Activated CD8-positive, alpha-beta memory T cell treated with anti-CD3 and anti-CD28 coated beads for 36 hours (primary cell): ENCODE data around the gene ERN2. TPM values are rescaled to one million over a fixed set of nuclear protein-coding genes. Genes with fewer than 3 reads are reported as not detected.

Source experiments
- CTCF ChIA-PET: fragments of 350-600 bp; sonication (Branson Sonifier 250); formaldehyde crosslinking; loops from one replicate; lab custom pipeline; 2021; ENCODE audit warnings: antibody characterized with exemption; lab: Charles Lee
- POLR2A ChIA-PET: fragments of 350-600 bp; sonication (Branson Sonifier 250); formaldehyde crosslinking; loops from one replicate; lab custom pipeline; 2021; ENCODE audit warnings: antibody characterized with exemption; lab: Charles Lee
- total RNA-seq, 2 experiments: library from RNA; stranded (reverse); gene quantifications; one replicate each; pipeline ENCODE4 v1.2.3, GENCODE V29; 2021

Gene ERN2
- total RNA-seq, 2 experiments from 2014 or later = not detected

DNA sequence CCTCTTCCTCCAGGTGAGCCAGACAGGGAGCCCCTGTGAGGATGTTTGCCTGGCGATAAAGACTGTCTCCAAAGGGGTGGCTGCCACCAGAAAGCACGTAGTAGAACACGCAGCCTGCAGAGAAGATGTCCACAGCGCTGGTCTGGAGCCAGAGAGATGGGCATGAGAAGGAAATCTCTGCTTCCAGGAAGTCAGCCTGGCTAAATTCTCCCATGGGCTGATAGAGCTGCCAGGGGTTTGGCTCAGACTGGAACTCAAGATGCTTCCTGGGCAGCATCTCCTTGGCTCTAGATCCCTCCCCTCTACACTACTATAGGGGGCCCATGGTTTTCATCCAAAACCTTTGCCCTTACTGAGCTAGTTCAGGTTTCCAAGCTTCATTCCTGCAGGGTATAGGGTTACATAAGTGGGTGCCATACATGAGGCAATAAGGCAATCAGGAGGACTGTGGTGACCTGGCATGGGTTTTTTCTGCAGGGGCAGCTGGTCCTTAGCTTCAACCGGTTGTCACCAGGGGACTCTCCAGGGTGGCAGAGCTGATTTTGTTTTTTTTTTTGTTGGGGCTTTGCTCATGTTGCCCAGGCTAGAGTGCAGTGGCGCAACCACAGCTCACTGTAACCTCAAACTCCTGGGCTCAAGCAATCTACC is 20.7 kb downstream of the ERN2 start:
- POLR2A ChIA-PET = no interaction called here
- CTCF ChIA-PET = no interaction called here

DNA sequence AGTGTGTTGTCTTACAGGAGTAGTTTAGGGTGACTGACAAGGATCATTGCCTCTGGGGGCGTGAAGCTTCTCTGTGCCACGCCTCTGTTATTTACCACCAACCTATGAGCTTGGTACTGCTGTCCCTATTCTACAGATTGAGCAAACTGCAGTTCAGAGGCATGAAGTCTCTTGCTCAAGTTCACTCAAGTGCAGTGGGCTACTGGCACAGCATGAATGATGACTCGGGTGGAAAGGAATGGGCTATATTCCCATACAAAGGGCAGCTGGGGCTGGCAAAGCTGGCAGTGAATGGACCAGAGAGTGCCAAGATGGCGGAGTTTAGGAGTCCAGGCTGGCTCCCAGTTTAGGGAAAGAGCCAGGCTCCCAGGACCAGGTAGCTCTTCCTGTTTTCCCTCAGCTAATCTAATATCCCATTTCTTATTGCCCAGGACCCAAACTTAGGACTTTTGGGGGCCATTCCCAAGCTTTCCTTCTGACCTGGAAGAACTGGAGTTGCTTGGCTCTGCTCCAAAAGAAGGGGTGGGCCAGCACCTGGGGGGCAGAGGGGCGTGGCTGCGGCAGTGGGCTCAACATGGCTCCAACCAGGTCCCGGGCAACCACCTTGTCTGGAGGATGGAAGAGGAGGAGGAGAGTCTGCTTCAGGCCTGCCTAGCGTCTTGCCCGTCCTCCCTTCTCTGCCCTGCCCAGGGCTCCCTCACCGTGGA is 21.4 kb downstream of the ERN2 start:
- ChIA-PET CTCF (no interaction called here), POLR2A (no interaction called here)

DNA sequence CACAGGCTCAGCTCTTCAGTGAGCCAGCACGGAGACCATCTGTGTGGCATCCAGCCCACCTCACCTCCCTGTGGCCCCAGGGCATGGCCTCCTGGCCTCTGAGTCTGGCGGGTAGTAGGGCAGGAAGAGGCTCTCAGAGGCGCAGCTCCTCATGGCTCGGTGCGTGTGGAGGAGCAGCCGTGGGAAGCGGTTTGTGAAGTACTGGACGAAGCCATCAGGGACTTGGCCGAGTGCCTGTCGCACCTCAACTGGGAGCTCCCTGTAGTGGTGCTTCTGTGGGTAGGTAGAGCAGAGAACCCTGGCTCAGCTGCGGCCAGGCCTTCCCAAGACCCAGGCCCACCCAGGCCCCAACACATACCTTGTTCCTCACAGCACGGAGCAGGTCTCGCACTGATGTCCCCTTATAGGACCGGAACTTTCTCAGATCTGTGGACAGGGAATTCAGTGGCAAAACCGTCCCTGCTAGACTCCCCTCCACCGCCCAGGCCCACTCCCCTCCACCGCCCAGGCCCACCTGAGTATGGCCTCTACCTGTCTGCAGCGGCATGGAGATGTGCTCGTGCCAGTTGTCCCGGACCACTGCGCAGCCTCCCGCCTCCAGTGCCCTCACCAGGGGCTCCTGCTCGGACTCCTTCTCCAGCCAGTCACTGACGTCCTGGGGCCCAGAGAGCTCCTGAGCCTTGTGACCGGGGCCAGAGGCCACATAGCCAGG is 22.1 kb downstream of the ERN2 start:
- POLR2A ChIA-PET = no interaction called here
- CTCF ChIA-PET = no interaction called here

DNA sequence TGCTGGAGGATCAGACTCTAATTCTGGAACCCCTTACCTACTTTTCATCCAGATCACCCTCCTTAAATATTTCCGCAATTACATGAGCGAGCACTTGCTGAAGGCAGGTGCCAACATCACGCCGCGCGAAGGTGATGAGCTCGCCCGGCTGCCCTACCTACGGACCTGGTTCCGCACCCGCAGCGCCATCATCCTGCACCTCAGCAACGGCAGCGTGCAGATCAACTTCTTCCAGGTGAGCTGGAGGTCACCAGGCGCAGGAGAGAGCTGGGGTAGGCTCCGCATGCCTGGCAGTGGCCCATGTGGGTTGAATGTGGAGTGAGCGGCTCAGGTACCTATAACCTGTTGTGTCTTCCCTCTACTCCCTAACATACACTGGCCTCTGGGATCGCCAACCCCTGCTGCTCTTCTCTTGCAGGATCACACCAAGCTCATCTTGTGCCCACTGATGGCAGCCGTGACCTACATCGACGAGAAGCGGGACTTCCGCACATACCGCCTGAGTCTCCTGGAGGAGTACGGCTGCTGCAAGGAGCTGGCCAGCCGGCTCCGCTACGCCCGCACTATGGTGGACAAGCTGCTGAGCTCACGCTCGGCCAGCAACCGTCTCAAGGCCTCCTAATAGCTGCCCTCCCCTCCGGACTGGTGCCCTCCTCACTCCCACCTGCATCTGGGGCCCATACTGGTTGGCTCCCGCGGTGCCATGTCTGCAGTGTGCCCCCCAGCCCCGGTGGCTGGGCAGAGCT is 23.4 kb downstream of the ERN2 start:
- ChIA-PET POLR2A (no interaction called here), CTCF (no interaction called here)

DNA sequence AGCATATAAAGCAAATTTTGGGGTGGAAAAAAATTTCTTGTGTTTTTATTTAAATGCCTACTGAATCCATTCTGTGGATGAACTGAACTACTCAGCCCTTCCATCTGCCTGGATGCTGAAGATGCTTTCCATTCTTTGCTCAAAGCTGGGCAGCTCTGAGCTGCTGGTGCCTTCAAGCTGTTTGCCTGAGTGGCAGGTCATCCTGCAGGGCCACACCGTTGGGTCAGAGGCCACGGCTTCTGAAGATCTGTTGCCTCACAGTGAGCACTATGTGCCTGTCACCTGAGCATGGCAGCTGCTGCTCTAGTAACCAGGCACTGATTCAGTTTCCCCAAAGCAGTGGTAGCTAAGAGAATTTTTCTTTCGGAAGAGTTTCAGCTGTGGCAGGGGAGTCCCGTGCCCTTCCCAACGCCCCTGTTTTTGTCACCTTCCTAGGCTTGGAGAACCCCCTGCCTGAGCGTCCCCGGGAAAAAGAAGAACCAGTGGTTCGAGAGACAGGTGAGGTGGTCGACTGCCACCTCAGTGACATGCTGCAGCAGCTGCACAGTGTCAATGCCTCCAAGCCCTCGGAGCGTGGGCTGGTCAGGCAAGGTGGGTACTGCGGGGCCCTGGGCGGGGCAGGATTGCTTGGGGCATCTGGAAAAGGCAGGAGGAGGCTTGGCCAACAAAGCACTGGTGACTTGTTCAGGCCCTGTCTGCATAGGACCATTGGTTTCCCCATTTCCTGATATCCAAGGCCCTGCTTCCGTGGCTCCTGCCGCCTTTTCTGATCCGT is 25.8 kb downstream of the ERN2 start:
- CTCF ChIA-PET = no interaction called here
- POLR2A ChIA-PET = no interaction called here

DNA sequence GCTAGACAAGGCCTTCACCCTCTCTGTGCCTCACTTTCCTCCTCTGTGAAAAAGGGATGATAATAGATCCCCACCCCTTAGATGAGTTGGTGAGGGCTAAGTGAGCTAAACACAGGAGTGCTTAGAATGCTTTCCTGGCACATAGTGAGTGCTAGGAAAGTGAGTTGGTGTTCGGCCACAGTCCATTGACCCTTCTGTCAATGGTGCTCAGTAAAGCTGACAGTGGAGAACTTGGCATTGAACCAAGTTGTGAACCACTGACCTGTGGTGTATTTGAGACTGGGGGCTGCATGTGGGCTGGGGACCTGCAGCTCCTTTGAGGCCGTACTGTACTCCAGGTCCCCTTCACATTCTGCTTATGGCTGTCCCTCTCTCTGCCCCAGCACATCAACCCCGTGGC is 29.5 kb downstream of the ERN2 start:
- CTCF ChIA-PET = no interaction called here
- POLR2A ChIA-PET = no interaction called here

DNA sequence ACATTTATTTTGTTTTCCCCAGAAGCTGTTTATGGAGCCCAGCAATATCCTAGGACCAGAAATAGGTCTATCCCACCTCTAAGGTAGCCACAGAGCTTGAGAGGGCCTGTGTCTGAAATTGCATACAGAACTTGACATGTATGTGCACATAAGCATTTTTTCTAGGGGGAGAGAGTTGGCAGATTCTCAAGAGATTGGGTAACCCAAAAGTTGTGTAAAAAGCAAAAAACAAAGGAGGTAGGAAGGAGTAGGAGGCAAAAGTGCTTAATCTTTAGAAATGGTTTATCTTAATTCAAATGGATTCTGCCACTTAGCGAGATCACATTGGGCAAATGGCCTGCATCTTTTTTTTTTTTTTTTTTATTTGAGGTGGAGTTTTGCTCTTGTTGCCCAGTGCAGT is 30.8 kb downstream of the ERN2 start:
- CTCF ChIA-PET = no interaction called here
- POLR2A ChIA-PET = no interaction called here

DNA sequence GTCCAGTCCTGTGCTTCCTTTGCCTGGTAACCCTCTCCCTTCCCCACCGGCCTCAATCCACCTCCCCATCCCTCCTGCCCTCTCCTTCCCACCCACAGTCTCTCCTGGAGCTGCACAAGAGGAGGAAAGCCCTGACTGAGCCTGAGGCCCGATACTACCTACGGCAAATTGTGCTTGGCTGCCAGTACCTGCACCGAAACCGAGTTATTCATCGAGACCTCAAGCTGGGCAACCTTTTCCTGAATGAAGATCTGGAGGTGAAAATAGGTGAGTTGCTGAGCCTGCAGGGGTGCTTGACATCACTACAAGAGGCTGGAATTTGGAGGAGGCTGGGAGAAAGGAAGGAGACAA is 33.1 kb downstream of the ERN2 start:
- ChIA-PET POLR2A (no interaction called here), CTCF (no interaction called here)

DNA sequence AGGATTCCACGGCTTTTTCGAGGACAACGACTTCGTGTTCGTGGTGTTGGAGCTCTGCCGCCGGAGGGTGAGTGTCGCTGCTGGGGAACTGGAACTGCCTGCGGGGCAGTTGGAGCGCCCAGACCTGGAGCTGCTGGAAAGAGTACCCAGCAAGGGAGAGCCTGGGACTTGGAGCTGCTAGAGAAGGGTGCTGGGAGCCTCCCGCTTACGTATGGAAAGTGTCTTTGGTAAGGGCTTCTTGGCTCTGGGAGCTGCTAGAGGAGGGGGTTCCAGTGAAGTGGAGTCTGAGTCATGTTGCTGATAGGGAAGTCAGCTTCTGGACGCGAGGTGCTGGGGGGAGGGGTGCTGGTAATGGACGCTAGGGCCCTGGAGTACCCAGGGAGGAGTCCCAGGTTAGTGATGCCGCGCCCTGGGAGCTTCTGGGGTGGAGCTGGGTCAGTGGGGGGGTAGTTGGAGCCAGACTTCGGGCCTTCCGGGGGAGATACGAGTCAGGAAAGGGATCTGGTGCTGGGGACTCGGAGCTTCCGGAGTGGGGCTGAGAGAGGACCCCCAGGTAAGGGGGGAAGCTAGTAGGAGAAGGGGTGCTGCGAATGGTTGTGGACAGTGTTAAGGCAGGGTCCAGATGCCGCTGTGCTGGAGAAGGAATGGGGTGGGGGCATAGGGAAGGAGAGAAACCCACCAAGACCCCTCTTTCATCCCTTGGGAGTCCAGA is 33.6 kb downstream of the ERN2 start:
- CTCF ChIA-PET = no interaction called here
- POLR2A ChIA-PET = interaction anchor here (0.7 kb wide), 1 partner anchor 9 kb away, joined by 3 read pairs; no protein-coding TSS in a partner anchor

DNA sequence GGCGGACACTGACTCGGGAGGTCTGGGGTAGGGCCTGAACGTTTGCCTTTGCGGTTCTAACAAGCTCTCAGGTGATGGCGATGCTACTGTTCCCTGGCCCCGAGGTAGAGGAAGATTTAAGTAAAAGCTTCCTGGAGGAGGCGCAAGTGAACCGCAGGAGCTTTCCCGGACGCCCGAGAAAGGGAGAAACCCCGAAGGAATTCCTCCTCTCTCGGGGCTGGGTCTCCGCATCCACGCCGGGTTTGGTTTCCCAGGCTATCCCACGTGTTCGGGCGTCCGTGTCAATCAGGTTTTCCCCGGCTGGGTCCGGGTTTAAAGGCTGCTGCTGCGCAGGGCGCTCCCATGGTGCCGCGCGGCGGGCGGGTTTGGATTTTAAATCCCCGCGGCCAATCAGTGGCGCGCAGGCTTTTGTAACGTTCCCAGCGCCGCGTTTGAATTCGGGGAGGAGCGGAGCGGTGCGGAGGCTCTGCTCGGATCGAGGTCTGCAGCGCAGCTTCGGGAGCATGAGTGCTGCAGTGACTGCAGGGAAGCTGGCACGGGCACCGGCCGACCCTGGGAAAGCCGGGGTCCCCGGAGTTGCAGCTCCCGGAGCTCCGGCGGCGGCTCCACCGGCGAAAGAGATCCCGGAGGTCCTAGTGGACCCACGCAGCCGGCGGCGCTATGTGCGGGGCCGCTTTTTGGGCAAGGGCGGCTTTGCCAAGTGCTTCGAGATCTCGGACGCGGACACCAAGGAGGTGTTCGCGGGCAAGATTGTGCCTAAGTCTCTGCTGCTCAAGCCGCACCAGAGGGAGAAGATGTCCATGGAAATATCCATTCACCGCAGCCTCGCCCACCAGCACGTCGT is 34.4 kb downstream of the ERN2 start, which contains the start of gene PLK1:
PLK1 (plus strand) TSS at position 460 of the 844 bp plus-strand sequence; CDS start at position 504, 44 bp downstream.
- POLR2A ChIA-PET = interaction anchor here (0.7 kb wide), 1 partner anchor 8 kb away, joined by 3 read pairs; no protein-coding TSS in a partner anchor
- CTCF ChIA-PET = interaction anchor here (1.5 kb wide), 1 partner anchor 363 kb away, joined by 3 read pairs; no protein-coding TSS in a partner anchor

DNA sequence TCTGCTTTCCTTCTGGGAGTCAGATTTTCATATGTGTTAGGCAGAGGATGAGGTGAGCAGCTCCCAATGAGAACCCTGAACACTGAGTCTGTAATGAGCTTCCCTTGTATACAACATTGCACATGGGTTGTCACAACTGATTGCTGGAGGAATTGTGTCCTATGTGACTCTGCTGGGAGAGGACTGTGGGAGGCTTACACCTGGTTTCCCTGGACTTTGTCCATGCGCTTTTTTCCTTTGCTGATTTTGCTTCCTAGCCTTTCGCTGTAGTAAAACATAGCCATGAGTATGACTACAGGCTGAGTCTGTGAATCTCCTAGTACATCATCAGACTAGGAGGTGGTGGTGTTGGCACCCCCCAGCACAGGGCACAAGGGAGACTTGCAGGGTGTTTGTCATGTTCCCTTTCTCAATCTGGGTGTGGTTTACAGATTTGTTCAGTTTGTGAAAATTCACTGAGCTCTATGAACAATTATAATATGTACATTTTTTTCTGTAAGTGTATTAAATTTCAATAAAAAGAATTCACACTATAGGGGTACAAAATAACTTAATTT is 36.0 kb downstream of the ERN2 start:
- ChIA-PET CTCF (interaction anchor here (1.2 to 1.5 kb wide), 2 partner anchors 243 to 365 kb away, joined by 3 to 4 read pairs; no protein-coding TSS in a partner anchor), POLR2A (no interaction called here)

DNA sequence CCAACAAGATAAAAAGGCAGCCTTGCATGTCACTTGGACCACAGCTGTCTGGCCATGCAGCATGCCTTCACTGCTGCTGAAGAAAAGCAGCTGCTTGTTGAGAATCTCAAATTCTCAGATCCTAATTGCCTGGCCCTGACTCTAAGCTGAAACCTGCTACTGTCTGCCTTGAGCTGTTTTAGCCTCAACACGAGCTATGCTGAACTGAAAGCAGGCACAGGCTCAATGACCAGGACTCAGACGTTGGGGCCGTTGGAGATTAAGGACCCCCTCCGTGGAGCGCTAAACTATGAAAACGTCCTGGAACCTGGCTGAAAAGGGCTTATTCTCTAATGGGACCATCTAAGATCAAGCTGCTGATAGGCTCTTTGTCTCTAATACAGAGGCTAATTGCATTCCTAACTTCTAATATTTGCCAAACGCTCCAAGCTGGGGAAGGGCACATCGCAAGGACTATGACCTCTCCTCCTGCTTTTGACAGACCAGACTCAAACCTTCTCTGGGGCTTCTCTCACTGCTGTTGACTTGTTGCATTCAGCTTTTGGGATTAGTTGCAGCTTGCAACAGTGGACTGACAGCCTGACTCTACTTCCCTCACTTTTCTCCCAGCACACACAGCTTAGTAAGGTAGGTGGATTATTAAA is 38.9 kb downstream of the ERN2 start:
- ChIA-PET POLR2A (no interaction called here), CTCF (no interaction called here)

DNA sequence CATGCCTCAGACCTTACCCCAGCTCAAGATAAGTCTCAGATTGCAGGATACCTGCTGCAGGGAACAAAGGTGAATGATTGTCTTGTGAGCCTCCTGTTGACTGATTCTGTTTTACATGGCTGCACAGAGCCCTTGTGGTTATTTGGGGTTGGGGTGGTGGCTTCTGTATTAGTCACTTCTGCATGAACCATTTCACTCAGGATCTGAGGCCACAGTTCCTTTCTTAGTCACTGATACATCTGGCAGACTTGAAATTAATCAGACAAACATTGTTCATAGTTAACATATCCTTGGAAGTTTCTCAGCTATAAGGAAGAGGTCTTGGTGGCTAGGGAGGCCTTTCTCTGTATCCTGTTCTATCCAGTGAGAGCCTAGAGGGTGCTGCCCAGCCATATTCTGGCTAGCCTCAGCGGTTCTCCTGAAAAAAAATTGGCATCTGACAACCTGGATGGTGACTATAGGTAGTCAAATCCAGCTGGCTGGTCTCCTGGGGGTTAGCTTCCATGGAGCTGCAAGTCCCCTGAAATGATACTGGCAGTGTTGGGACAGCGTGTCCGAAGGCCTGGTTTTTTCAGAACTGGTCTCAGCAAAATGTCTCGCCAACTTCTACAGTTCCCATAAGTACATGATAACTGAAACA is 42.8 kb downstream of the ERN2 start:
- ChIA-PET CTCF (interaction anchor here (0.9 to 1.1 kb wide), 3 partner anchors 27 to 156 kb away, joined by 3 read pairs; no protein-coding TSS in a partner anchor), POLR2A (interaction anchor here (0.6 kb wide), 1 partner anchor 9 kb away, joined by 3 read pairs; no protein-coding TSS in a partner anchor)

DNA sequence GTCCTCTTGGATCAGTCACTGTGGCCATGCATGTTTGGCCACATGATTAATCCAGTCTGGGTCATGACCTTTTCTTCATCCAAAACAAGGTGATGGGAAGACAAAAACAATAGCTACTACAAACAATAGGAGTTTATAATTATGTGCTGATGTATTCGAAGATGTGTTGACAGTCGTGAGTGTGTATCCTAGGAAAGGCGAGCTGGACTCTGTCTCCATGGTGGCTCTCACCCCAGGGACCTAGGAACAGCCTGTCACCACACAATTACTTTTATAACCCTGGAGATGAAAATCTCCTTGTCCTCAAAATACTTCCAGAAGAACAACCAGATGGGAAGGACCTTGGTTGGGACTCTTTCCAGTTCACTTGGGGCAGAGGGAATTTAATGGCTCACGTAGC is 44.1 kb downstream of the ERN2 start:
- POLR2A ChIA-PET = no interaction called here
- CTCF ChIA-PET = interaction anchor here (1.4 kb wide), 1 partner anchor 132 kb away, joined by 3 read pairs; no protein-coding TSS in a partner anchor

DNA sequence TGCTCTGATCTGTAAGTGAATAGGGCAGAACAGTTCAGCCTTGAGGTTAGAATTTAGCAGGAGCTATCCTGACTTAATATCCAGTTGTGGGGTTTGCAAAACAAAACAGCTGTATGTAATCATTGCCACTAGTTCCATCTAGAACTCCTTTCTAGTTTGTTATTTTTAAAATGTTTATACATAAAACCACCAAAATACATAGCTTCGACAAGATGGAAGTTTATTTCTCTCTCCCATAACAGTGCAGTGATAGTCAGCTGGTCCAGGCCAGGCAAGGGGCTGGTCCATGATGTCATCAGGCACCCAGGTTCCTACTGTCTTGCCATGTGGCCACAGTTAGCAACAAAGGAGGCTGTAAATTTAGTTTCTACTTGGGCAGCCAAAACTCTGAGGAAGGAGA is 44.8 kb downstream of the ERN2 start:
- ChIA-PET POLR2A (no interaction called here), CTCF (interaction anchor here (1.4 kb wide), 1 partner anchor 133 kb away, joined by 3 read pairs; no protein-coding TSS in a partner anchor)

DNA sequence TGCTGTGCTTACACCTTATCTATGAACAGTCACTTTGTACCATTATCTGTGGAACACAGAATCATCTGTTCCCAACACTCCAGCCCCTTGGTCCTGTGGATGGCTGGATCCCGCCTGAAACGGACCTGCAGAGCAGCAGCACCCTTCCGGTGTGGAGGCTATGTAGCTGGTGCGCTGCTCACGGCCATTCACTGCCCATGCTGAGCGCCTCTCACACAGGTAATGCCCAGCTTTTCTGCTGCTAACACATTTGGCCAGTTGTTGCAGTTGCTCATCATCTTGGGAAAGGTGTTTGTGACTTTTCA is 45.7 kb downstream of the ERN2 start:
- ChIA-PET CTCF (no interaction called here), POLR2A (no interaction called here)
